Neutrophil (primary cell): ENCODE results near the gene SMARCC1.

Source experiments
- H3K27ac ChIP-seq: fragments of 200-600 bp; sonication (generic); 2 replicates; pipeline ENCODE4 v1.5.1; 2016; ENCODE audit warnings: mild to moderate bottlenecking, moderate library complexity
- H3K27me3 ChIP-seq: fragments of 200-600 bp; sonication (generic); 2 replicates; pipeline ENCODE4 v1.6.0; 2016; ENCODE audit warnings: mild to moderate bottlenecking
- H3K36me3 ChIP-seq: fragments of 200-600 bp; sonication (generic); 2 replicates; pipeline ENCODE4 v1.5.1; 2017
- H3K4me1 ChIP-seq, 2 experiments: fragments of 200-600 bp in 1 of 2; sonication (generic) in 1 of 2; 1 replicate in 1 of 2; 2 replicates in 1 of 2; pipeline versions ENCODE4 v1.5.1 to v1.6.1; 2013 to 2016; ENCODE audit warnings: low read depth in 1 of 2, low read length in 1 of 2, mild to moderate bottlenecking in 1 of 2, moderate library complexity in 1 of 2; ENCODE audit not compliant: control insufficient read depth in 1 of 2, insufficient read depth in 1 of 2
- H3K4me3 ChIP-seq, 2 experiments: fragments of 200-600 bp in 1 of 2; sonication (generic) in 1 of 2; 1 replicate in 1 of 2; 2 replicates in 1 of 2; pipeline ENCODE4 v1.5.1; 2013 to 2016; ENCODE audit warnings: low read depth in 1 of 2, low read length in 1 of 2, mild to moderate bottlenecking in 1 of 2, moderate library complexity in 1 of 2
- H3K9me3 ChIP-seq: fragments of 200-600 bp; sonication (generic); 2 replicates; pipeline ENCODE4 v1.5.1; 2016
- CTCF ChIP-seq: fragments of 200-600 bp; sonication (generic); IDR thresholded peaks from 2 replicates; pipeline ENCODE4 v1.5.1; 2016; ENCODE audit warnings: antibody characterized with exemption

SMARCC1 gene

GRCh38 chr3:47780741-47781684 lies 680 bp downstream of the SMARCC1 start:
- no peaks in the 10 kb centered on the region for H3K9me3 ChIP-seq
- peaks cover 27 to 30% of the 10 kb centered on the region in 2 experiments for H3K4me1 ChIP-seq
- peak overlapping the region; percentile 73 to 93 for H3K4me3 ChIP-seq
- H3K27ac ChIP-seq: peak overlapping the region; percentile 88
- H3K36me3 ChIP-seq: no peaks in the 10 kb centered on the region
- H3K27me3 ChIP-seq: no peaks in the 10 kb centered on the region
- no peak for TF ChIP-seq CTCF

GRCh38 chr3:47778746-47779145 lies 2.9 kb downstream of the SMARCC1 start:
- no peaks in the 10 kb centered on the region for H3K27me3 ChIP-seq
- no peaks in the 10 kb centered on the region for H3K9me3 ChIP-seq
- peaks cover 27 to 30% of the 10 kb centered on the region in 2 experiments for H3K4me1 ChIP-seq
- H3K36me3 ChIP-seq: no peaks in the 10 kb centered on the region
- no peak overlapping the region for H3K27ac ChIP-seq
- H3K4me3 ChIP-seq: no peak overlapping the region
- no peak for TF ChIP-seq CTCF

- Histone ChIP-seq H3K36me3 (peaks cover 20% of the 10 kb centered on the region), H3K4me3 (no peak overlapping the region), H3K27me3 (no peaks in the 10 kb centered on the region), H3K9me3 (no peaks in the 10 kb centered on the region), H3K27ac (no peak overlapping the region), H3K4me1 (no peaks in the 10 kb centered on the region)
- no peak for TF ChIP-seq CTCF
These were observed 8.9 kb downstream of the SMARCC1 start for GRCh38 chr3:47772788-47773187.

GRCh38 chr3:47772047-47772446 lies 9.6 kb downstream of the SMARCC1 start:
- no peak for TF ChIP-seq CTCF
- peaks cover 20% of the 10 kb centered on the region for H3K36me3 ChIP-seq
- no peaks in the 10 kb centered on the region for H3K27me3 ChIP-seq
- H3K27ac ChIP-seq: no peak overlapping the region
- H3K4me1 ChIP-seq: no peaks in the 10 kb centered on the region
- H3K4me3 ChIP-seq: no peak overlapping the region
- H3K9me3 ChIP-seq: no peaks in the 10 kb centered on the region

GRCh38 chr3:47766186-47766585 lies 15.5 kb downstream of the SMARCC1 start:
- Histone ChIP-seq H3K9me3 (no peaks in the 10 kb centered on the region), H3K4me1 (no peaks in the 10 kb centered on the region), H3K27ac (no peak overlapping the region), H3K36me3 (peaks cover 22% of the 10 kb centered on the region), H3K27me3 (no peaks in the 10 kb centered on the region), H3K4me3 (no peak overlapping the region)
- TF ChIP-seq CTCF: no peak
